Measurements from ENCODE around the gene GP2. TPM values are rescaled to one million over a fixed set of nuclear protein-coding genes. Genes with fewer than 3 reads are reported as not detected.

GP2 gene
- total and polyA plus RNA-seq, 2 donors (not counting 1 experiment from before 2014, with no cell fraction given) = not detected

GRCh38 chr16:20348365-20349185 is 21.3 kb upstream of the GP2 start:
- H3K9me3 Mint-ChIP-seq (ENCODE audit: insufficient read depth) = no peaks in the 10 kb centered on the region
- no peaks in the 10 kb centered on the region for H3K4me1 Mint-ChIP-seq
- Histone ChIP-seq H3K27ac (ENCODE audit: low read length in 2 of 2) (no peak overlapping the region), H3K27me3 (replicated peaks in 1 of 4; ENCODE audit: control extremely low read depth in 1 of 4, control insufficient read depth in 3 of 4, insufficient read depth in 4 of 4, low read length in 3 of 4) (no peaks in the 10 kb centered on the region), H3K4me3 (ENCODE audit: control extremely low read depth in 1 of 5, extremely low read depth in 1 of 5, insufficient read depth in 1 of 5, low read depth in 2 of 5, low read length in 4 of 5) (no peak overlapping the region), H3K4me2 (replicated peaks; ENCODE audit: low read depth, low read length, poor library complexity, severe bottlenecking) (no peak overlapping the region), H3K4me1 (ENCODE audit: control insufficient read depth in 2 of 2, insufficient read depth in 2 of 2, low read length in 2 of 2) (no peaks in the 10 kb centered on the region), H3K36me3 (replicated peaks in 1 of 2; ENCODE audit: control extremely low read depth in 1 of 2, control insufficient read depth in 1 of 2, extremely low read depth in 1 of 2, insufficient read depth in 2 of 2, low read length in 1 of 2) (no peaks in the 10 kb centered on the region), H3K79me2 (ENCODE audit: control insufficient read depth, insufficient read depth, low read length) (no peaks in the 10 kb centered on the region), H2AFZ (ENCODE audit: insufficient read depth, low read depth, low read length, poor library complexity, severe bottlenecking) (no peak overlapping the region), H4K20me1 (ENCODE audit: control insufficient read depth, insufficient read depth, low read length, poor library complexity, severe bottlenecking) (no peaks in the 10 kb centered on the region), H3K9me3 (ENCODE audit: control extremely low read depth in 1 of 3, control insufficient read depth in 2 of 3, insufficient read depth in 1 of 3, low read length in 2 of 3) (peaks cover 0 to 8% (median 0%) of the 10 kb centered on the region in 3 donors), H3K9ac (ENCODE audit: low read length) (no peak overlapping the region)
- no peak for DNase-seq
- POLR2A ChIA-PET = no interaction called here
- no peak overlapping the region for H3K27ac Mint-ChIP-seq
- H3K4me3 Mint-ChIP-seq = no peak overlapping the region
- no peak for TF ChIP-seq EZH2 (IDR thresholded peaks at IDR 0.05; ENCODE audit: borderline replicate concordance, insufficient read depth, low read depth, low read length, poor library complexity, severe bottlenecking)
- no peak for TF ChIP-seq CTCF (IDR thresholded peaks at IDR 0.05)
- intact Hi-C loops (cut with micrococcal nuclease) = no loop called here
- CTCF ChIA-PET = no interaction called here
- ATAC-seq (ENCODE audit: low read depth) = no peak
- no peaks in the 10 kb centered on the region for H3K27me3 Mint-ChIP-seq
- 38% methylated on average over 77 of the region's 77 CpGs for WGBS (ENCODE audit: insufficient coverage)

- H3K4me3 Mint-ChIP-seq = no peak overlapping the region
- Histone ChIP-seq H3K9me3 (ENCODE audit: control extremely low read depth in 1 of 3, control insufficient read depth in 2 of 3, insufficient read depth in 1 of 3, low read length in 2 of 3) (peaks cover 0 to 8% (median 0%) of the 10 kb centered on the region in 3 donors), H4K20me1 (ENCODE audit: control insufficient read depth, insufficient read depth, low read length, poor library complexity, severe bottlenecking) (no peaks in the 10 kb centered on the region), H3K4me1 (ENCODE audit: control insufficient read depth in 2 of 2, insufficient read depth in 2 of 2, low read length in 2 of 2) (no peaks in the 10 kb centered on the region), H3K4me3 (ENCODE audit: control extremely low read depth in 1 of 5, extremely low read depth in 1 of 5, insufficient read depth in 1 of 5, low read depth in 2 of 5, low read length in 4 of 5) (no peak overlapping the region), H3K4me2 (replicated peaks; ENCODE audit: low read depth, low read length, poor library complexity, severe bottlenecking) (no peak overlapping the region), H2AFZ (ENCODE audit: insufficient read depth, low read depth, low read length, poor library complexity, severe bottlenecking) (no peak overlapping the region), H3K9ac (ENCODE audit: low read length) (no peak overlapping the region), H3K27me3 (replicated peaks in 1 of 4; ENCODE audit: control extremely low read depth in 1 of 4, control insufficient read depth in 3 of 4, insufficient read depth in 4 of 4, low read length in 3 of 4) (no peaks in the 10 kb centered on the region), H3K79me2 (ENCODE audit: control insufficient read depth, insufficient read depth, low read length) (no peaks in the 10 kb centered on the region), H3K27ac (ENCODE audit: low read length in 2 of 2) (no peak overlapping the region), H3K36me3 (replicated peaks in 1 of 2; ENCODE audit: control extremely low read depth in 1 of 2, control insufficient read depth in 1 of 2, extremely low read depth in 1 of 2, insufficient read depth in 2 of 2, low read length in 1 of 2) (no peaks in the 10 kb centered on the region)
- DNase-seq (no peak), ATAC-seq (ENCODE audit: low read depth) (no peak)
- POLR2A ChIA-PET = no interaction called here
- no peaks in the 10 kb centered on the region for H3K9me3 Mint-ChIP-seq (ENCODE audit: insufficient read depth)
- no peak overlapping the region for H3K27ac Mint-ChIP-seq
- 55% methylated on average over 10 of the region's 12 CpGs for WGBS (ENCODE audit: insufficient coverage)
- no peak for TF ChIP-seq EZH2 (IDR thresholded peaks at IDR 0.05; ENCODE audit: borderline replicate concordance, insufficient read depth, low read depth, low read length, poor library complexity, severe bottlenecking)
- no peaks in the 10 kb centered on the region for H3K4me1 Mint-ChIP-seq
- CTCF ChIA-PET = no interaction called here
- intact Hi-C loops (cut with micrococcal nuclease) = no loop called here
- no peaks in the 10 kb centered on the region for H3K27me3 Mint-ChIP-seq
These were observed 20.5 kb upstream of the GP2 start for GRCh38 chr16:20347666-20348364.
